Neural cell (in vitro differentiated cells): ENCODE results near the gene ABCF3.

Source experiments
- CTCF ChIP-seq: fragments of 450-650 bp; IDR thresholded peaks from 2 replicates; pipeline ENCODE4 v1.5.1; 2014; ENCODE audit warnings: antibody characterized with exemption, mild to moderate bottlenecking, moderate library complexity; ENCODE audit not compliant: poor library complexity, severe bottlenecking
- EP300 ChIP-seq: fragments of 450-650 bp; conservative IDR thresholded peaks from 2 replicates; pipeline ENCODE4 v1.6.1; 2014; ENCODE audit warnings: antibody characterized with exemption, mild to moderate bottlenecking, moderate library complexity; ENCODE audit not compliant: poor library complexity, severe bottlenecking
- EZH2 ChIP-seq: fragments of 200-600, 300-800 bp; shearing (Covaris generic), sonication (generic); IDR thresholded peaks from 2 replicates; pipeline ENCODE4 v1.6.1; 2014; ENCODE audit warnings: antibody characterized with exemption, low read length, borderline replicate concordance, mild to moderate bottlenecking; ENCODE audit not compliant: insufficient read depth, poor library complexity, severe bottlenecking
- MXI1 ChIP-seq: fragments of 450-650 bp; conservative IDR thresholded peaks from 2 replicates; pipeline ENCODE4 v1.6.1; 2014; ENCODE audit warnings: antibody characterized with exemption, mild to moderate bottlenecking; ENCODE audit not compliant: poor library complexity, severe bottlenecking
- POLR2AphosphoS5 ChIP-seq: IDR thresholded peaks from 2 replicates; pipeline ENCODE4 v1.6.1; 2012
- RAD21 ChIP-seq: fragments of 450-650 bp; conservative IDR thresholded peaks from 2 replicates; pipeline ENCODE4 v1.6.1; 2014; ENCODE audit warnings: antibody characterized with exemption, mild to moderate bottlenecking, moderate library complexity
- REST ChIP-seq: IDR thresholded peaks from 2 replicates; pipeline ENCODE4 v1.6.1; 2012; ENCODE audit warnings: borderline replicate concordance
- SMC3 ChIP-seq: fragments of 450-650 bp; conservative IDR thresholded peaks from 2 replicates; pipeline ENCODE4 v1.6.1; 2014; ENCODE audit warnings: antibody characterized with exemption, mild to moderate bottlenecking, moderate library complexity; ENCODE audit not compliant: poor library complexity
- TAF1 ChIP-seq: IDR thresholded peaks from 2 replicates; pipeline ENCODE4 v1.6.1; 2012; ENCODE audit warnings: low read depth

- TF ChIP-seq REST (no peak), EP300 (no peak), CTCF (no peak), POLR2AphosphoS5 (no peak), EZH2 (no peak), RAD21 (no peak), MXI1 (no peak), TAF1 (no peak), SMC3 (no peak)
Measured at GRCh38 chr3:184175506-184175905, 10.5 kb upstream of the ABCF3 start.
